T-helper 1 cell (primary cell): Measurements from ENCODE around the gene CFAP61.

ENCODE experiments used
- DNase-seq, 5 donors: peaks; one replicate each; pipeline ENCODE4 v3.0.0-alpha.2; 2012 to 2020

The CFAP61 gene

GRCh38 chr20:20184149-20184548, 131.8 kb downstream of the CFAP61 start:
- no peak for DNase-seq

- no peak for DNase-seq
Observed at GRCh38 chr20:20184706-20185105, 132.4 kb downstream of the CFAP61 start.

DNA sequence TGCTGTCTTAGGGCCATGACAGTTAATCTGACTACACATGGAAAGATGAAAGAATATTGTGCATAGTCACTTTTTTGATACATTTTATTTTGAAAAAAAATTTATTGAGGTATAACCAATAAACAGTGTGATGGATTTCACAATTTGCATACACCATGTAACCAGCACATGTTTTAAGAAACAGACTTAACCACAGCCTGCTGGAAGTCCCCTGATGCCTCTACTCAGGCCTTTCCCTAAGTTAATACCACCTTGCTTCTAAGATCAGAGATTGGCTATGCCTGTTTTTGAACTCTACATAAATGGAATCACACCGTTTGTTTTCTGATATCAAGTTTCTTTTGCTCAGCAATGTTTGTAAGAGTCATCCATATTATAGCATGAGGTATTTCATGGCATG, 136.3 kb downstream of the CFAP61 start:
- no peak for DNase-seq

DNA sequence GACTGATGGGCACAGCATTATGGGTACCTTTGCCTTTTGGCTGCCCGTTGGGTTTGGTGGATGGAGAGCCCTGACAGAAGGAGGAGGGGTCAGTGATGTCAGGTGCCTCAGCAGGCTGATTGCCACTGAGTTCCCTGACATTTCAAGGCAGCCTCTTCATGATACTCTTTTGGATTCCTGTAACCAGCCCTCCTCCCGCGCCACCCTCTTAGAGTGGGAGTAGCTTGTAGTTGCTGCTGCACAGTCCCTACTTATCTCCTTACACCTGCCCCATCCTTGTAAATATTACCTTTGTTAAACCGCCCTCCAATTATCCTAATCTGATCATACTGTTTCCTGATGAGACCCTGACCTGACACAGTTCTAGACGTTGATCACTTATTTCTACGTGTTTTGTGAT, 140.0 kb downstream of the CFAP61 start:
- no peak for DNase-seq

- DNase-seq = no peak
Observed at GRCh38 chr20:20195021-20195705, 142.8 kb downstream of the CFAP61 start.

- no peak for DNase-seq
Observed at GRCh38 chr20:20196610-20197009, 144.3 kb downstream of the CFAP61 start.

GRCh38 chr20:20198011-20198410, 145.7 kb downstream of the CFAP61 start:
- no peak for DNase-seq

GRCh38 chr20:20199361-20200160, 147.2 kb downstream of the CFAP61 start:
- no peak for DNase-seq

DNA sequence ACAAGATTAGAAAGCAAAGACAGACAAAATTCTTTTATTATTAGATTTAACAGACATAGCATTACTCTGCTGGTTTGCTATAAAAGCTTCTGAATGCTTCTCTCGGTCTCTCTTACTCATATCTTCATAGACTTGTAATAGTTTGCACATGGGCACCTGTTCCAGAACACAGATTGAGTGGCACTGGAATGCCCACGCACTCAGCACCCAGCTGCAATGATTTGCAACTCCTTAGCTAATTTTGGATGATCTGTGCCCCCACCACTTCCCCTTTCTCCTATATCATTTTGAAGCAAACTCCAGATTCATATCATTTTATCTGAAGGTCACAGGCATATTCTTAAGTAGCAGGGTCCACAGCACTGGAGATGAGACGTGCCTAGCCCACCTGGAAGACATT, 148.8 kb downstream of the CFAP61 start:
- DNase-seq = no peak

DNA sequence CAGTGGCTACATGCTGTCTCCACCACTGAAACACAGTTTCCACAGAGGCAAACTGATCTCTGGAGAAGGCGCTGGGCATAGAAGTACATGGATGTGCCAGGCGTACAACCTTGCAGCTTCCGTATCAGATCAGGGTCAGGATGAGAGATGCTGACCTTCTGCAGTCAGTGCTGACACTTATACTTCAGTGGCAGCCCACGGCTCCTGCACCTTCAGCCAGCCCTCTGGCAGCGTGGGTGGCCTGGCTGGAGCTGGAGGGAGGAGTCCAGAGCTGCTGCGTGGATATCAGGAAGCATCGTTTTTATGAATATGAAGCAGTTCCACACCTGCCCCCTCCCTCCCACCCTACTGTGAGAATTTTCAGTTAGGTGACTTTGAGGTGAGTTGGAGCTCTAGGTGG, 149.3 kb downstream of the CFAP61 start:
- no peak for DNase-seq

DNA sequence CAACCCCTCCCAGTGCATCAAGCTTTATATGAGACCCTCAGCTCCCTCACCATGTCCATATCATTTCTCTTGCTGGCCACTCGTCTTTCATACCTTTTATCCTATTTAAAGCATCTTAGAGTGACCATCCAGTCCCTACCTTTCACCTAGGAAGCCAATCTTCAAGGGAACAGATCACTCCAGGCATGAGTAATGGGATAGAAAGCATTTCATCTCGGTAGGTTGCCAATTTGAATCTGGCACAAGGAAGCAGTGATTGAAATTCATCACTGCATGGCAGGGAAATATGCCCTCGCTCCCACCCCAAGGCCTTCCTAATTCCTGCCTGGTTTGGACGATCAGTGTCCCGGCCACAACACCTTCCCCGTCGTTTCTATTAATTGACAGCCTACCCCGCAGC, 150.4 kb downstream of the CFAP61 start:
- no peak for DNase-seq

DNA sequence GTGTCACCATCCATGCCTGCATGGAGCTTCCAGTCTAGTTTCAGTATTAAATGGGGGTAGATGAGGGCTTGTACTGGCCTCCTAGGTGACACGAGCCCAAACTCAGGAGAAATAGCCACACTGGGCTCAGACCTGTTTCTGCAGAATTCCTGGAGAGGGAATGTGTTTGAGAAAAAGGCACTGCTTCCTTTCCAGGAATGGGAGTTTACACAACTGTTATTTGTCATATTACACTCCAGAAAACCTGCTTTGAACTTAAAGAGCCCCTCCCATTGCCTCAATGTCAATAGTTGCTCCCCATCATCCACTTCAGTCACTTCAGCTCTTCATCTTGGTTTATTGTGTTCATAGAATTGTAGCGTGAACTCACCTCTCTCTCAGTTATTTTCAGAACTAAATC, 151.5 kb downstream of the CFAP61 start:
- no peak for DNase-seq

GRCh38 chr20:20204256-20204655, 151.9 kb downstream of the CFAP61 start:
- no peak for DNase-seq

GRCh38 chr20:20205141-20205861, 153.0 kb downstream of the CFAP61 start:
- no peak for DNase-seq

GRCh38 chr20:20205862-20206236, 153.5 kb downstream of the CFAP61 start:
- DNase-seq = no peak

GRCh38 chr20:20206788-20207187, 154.5 kb downstream of the CFAP61 start:
- DNase-seq = no peak

DNA sequence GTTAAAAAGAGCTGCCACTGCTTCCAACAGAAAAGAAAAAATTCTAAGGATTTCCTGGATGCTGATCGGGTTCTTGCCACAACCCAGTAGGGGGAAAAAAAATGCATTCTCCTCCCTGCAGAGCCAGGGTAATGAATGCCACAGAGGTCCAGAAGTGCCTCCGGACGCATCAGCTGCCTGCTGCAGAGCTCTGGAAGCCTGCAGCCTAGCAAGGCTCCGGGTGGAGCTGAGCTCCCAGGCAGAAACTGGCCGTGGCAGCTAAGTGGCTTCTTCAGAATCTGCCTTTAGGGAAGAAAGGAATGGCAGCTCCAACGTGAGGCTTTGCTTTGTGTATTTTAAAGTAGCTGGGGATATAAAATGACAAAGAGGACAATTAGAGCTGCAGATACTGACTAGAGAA, 155.0 kb downstream of the CFAP61 start:
- DNase-seq = no peak

GRCh38 chr20:20207872-20208271, 155.5 kb downstream of the CFAP61 start:
- no peak for DNase-seq

GRCh38 chr20:20209684-20210083, 157.4 kb downstream of the CFAP61 start:
- DNase-seq = no peak

DNA sequence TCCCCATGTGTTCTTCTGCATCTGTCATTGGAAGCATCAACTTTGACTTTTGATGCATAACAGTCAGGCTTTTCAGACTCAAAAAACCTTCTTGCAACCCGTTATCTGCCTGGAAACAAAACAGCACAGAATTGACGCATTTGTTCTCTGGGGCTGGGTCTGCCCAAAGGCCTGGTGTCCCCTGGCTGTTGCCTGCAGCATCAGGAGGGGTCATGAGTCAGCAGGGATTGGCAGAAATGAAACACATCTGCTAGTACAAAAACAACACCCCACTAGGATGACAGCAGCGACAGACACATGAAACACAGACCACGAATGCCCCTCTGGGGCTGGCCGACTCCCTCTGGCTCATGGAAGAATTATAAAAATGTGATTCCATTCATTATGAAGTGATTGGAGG, 158.0 kb downstream of the CFAP61 start:
- DNase-seq = no peak

GRCh38 chr20:20210943-20211273, 158.6 kb downstream of the CFAP61 start:
- no peak for DNase-seq

DNA sequence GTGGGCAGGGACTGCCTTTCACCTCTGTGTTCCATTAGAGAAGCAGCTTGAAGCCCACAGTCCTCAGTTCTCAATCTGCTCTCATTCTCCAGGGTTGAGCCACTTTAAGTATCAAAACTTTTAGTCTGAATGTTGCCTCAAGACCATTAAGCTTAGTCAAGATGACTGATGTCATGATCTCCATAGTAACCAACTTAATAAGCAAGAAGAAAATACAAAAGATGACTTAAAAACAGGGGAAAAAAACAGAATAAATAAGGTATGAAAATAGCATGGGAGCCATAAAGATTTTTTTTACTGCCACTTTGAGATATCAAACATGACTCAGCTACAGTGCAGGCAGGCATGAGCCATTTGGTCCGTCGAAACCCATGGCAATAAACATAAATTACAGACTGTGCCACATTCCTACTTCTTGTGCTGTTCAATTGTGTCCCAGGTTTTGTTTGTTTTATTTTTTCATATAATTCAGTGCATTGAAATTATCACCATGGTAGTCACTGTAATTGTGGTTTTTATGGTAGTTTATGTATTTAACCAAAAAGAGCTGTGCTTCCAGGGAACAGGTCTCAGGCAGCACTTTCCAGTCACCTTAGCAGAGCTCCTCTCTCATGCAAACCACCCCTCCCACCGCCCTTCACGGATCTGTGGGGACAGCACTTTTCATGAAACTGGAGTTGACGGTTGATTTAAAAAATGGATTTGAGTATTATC, 159.1 kb downstream of the CFAP61 start:
- no peak for DNase-seq

- DNase-seq = no peak
Observed at GRCh38 chr20:20211988-20212518, 159.7 kb downstream of the CFAP61 start.
